Small intestine (tissue), 16 donors: ENCODE results near the gene MRPL30. TPM values are rescaled to one million over a fixed set of nuclear protein-coding genes. Genes with fewer than 3 reads are reported as not detected.
A peak's percentile ranks its signal among the peaks of the same experiment; 100 is the strongest.
"Not testable (repeated sequence)": the region's sequence is repeated elsewhere in the genome, so short reads cannot be mapped to it uniquely, and the experiment has no call there.

Source experiments
- DNase-seq, 2 donors: peaks; one replicate each; pipeline versions ENCODE4 v3.0.0 to v3.0.0-alpha.2; 2013
- FAIRE-seq: peaks from 2 replicates; lab custom pipeline; 2012; peaks lifted over from hg19 to GRCh38; lab: Jason Lieb, UNC
- H3K27ac ChIP-seq, 3 donors: one replicate each; pipeline ENCODE4 v1.5.1; 2013; ENCODE audit warnings: low read length in 2 of 3, mild to moderate bottlenecking in 2 of 3, control low read depth in 1 of 3, inconsistent platforms in 1 of 3, low read depth in 1 of 3, moderate library complexity in 1 of 3
- H3K27me3 ChIP-seq, 3 donors: one replicate each; pipeline ENCODE4 v1.6.1; 2013; ENCODE audit warnings: low read length in 3 of 3, inconsistent platforms in 1 of 3; ENCODE audit not compliant: control insufficient read depth in 3 of 3, insufficient read depth in 3 of 3
- H3K36me3 ChIP-seq, 3 donors: one replicate each; pipeline ENCODE4 v1.6.1; 2013; ENCODE audit warnings: low read length in 3 of 3, inconsistent platforms in 1 of 3, low read depth in 1 of 3, mild to moderate bottlenecking in 1 of 3, moderate library complexity in 1 of 3; ENCODE audit not compliant: control insufficient read depth in 3 of 3, insufficient read depth in 2 of 3
- H3K4me1 ChIP-seq, 3 donors: one replicate each; pipeline ENCODE4 v1.6.1; 2013; ENCODE audit warnings: low read length in 2 of 3, inconsistent platforms in 1 of 3, low read depth in 1 of 3, mild to moderate bottlenecking in 1 of 3, moderate library complexity in 1 of 3; ENCODE audit not compliant: control insufficient read depth in 3 of 3, insufficient read depth in 2 of 3
- H3K4me3 ChIP-seq, 3 donors: one replicate each; pipeline ENCODE4 v1.5.1; 2013; ENCODE audit warnings: low read length in 3 of 3, control low read depth in 1 of 3, inconsistent platforms in 1 of 3, low read depth in 1 of 3, mild to moderate bottlenecking in 1 of 3, moderate library complexity in 1 of 3
- H3K9me3 ChIP-seq, 2 donors: one replicate each; pipeline ENCODE4 v1.6.1; 2013; ENCODE audit warnings: low read depth in 1 of 2, low read length in 1 of 2; ENCODE audit not compliant: control insufficient read depth in 2 of 2, insufficient read depth in 1 of 2
- WGBS, 3 donors: extraction: QIAGEN DNeasy Blood & Tissue Kit; methylation state at CpG; one replicate each; pipeline ENCODE4 v1.1.7; 2013; 5-methylcytosine and 5-hydroxymethylcytosine counted together
- long read RNA-seq, 10 donors: transcript quantifications; one replicate each; lab custom pipeline, GENCODE V29; 2026
- polyA plus RNA-seq, 4 donors: library from polyadenylated mRNA; stranded (reverse) in 3 of 4; unstranded in 1 of 4; fragments of 200-250 nt in 3 of 4; fragments of 120-200 nt in 1 of 4; gene quantifications; one replicate each; pipeline versions ENCODE4 v1.2.1 to v1.2.3, GENCODE V29; 2013
- donor health status: healthy with polysubstance abuse.
- donor health status: control.
- donor health status: control.
- donor health status: Bipolar disorder and iron deficiency.
- donor health status: healthy.

MRPL30 gene
- 10 to 100 TPM; 19.7 to 39.5 (median 24.0) TPM for polyA plus RNA-seq
- long read RNA-seq, donor 1, result 0 reads
- long read RNA-seq, donor 2, transcript MRPL30-201 (6 exons, 2,605 nt), result major isoform, 8 of 8 reads
- long read RNA-seq, donor 2, partial matches to known transcripts, result 0 of 8 reads
- long read RNA-seq, donor 2, other reads (novel, unspliced or antisense), result 0 of 8 reads
- long read RNA-seq, donor 3, transcript MRPL30-201 (6 exons, 2,605 nt), result major isoform, 13 of 18 reads
- long read RNA-seq, donor 3, transcript MRPL30-202 (4 exons, 562 nt), result minor isoform, 5 of 18 reads
- long read RNA-seq, donor 3, partial matches to known transcripts, result 0 of 18 reads
- long read RNA-seq, donor 3, other reads (novel, unspliced or antisense), result 0 of 18 reads
- long read RNA-seq, donor 4, result 0 reads
- long read RNA-seq, donor 5, transcript MRPL30-201 (6 exons, 2,605 nt), result major isoform, 5 of 5 reads
- long read RNA-seq, donor 5, partial matches to known transcripts, result 0 of 5 reads
- long read RNA-seq, donor 5, other reads (novel, unspliced or antisense), result 0 of 5 reads
- long read RNA-seq, donor 6, transcript MRPL30-201 (6 exons, 2,605 nt), result major isoform, 14 of 21 reads
- long read RNA-seq, donor 6, partial matches to known transcripts, result 6 of 21 reads
- long read RNA-seq, donor 6, other reads (novel, unspliced or antisense), result 0 of 21 reads
- long read RNA-seq, donor 7, result 0 reads
- long read RNA-seq, donor 8, partial matches to known transcripts, result 0 of 3 reads
- long read RNA-seq, donor 8, other reads (novel, unspliced or antisense), result 0 of 3 reads
- long read RNA-seq, donor 9, partial matches to known transcripts, result 0 of 4 reads
- long read RNA-seq, donor 9, other reads (novel, unspliced or antisense), result 0 of 4 reads
- long read RNA-seq, donor 10, transcript MRPL30-201 (6 exons, 2,605 nt), result major isoform, 14 of 24 reads
- long read RNA-seq, donor 10, partial matches to known transcripts, result 6 of 24 reads
- long read RNA-seq, donor 10, other reads (novel, unspliced or antisense), result 0 of 24 reads

GRCh38 chr2:99180755-99181623, at the start of gene MRPL30, which contains the start of gene MITD1:
TSS of gene MRPL30 (plus strand) at chr2:99181184. CDS start at chr2:99186204, 5,020 bp downstream.
TSS of gene MITD1 (minus strand) at chr2:99181058. CDS start at chr2:99180981, 77 bp downstream.
- Histone ChIP-seq H3K27me3 (no peaks in the 10 kb centered on the region), H3K36me3 (no peaks in the 10 kb centered on the region), H3K27ac (peak within 1 kb of the TSS; percentile 76 to 91 (median 80)), H3K4me1 (peaks cover 0 to 8% (median 3%) of the 10 kb centered on the region in 3 donors), H3K4me3 (peak within 1 kb of the TSS; percentile 62 to 74 (median 64)), H3K9me3 (no peaks in the 10 kb centered on the region)
- WGBS, 3 donors, result 0 to 1% (median 0%) methylated on average over 39 of the region's 39 CpGs
- FAIRE-seq (no peak), DNase-seq (peak; percentile 97 to 98)

GRCh38 chr2:99135044-99135556, 45.9 kb upstream of the MRPL30 start:
- not testable (repeated sequence) for H3K4me3 ChIP-seq, DNase-seq, H3K27me3 ChIP-seq, H3K4me1 ChIP-seq, H3K27ac ChIP-seq, FAIRE-seq, H3K36me3 ChIP-seq
- peaks cover 0 to 12% of the 10 kb centered on the region in 2 donors for H3K9me3 ChIP-seq
- WGBS, 3 donors, result 92 to 97% (median 92%) methylated on average over 2 of the region's 2 CpGs

- H3K27me3 ChIP-seq, result no peaks in the 10 kb centered on the region
- 95 to 98% (median 96%) methylated on average over 4 of the region's 4 CpGs for whole genome bisulfite sequencing, 3 donors
- no peak overlapping the region for H3K4me3 ChIP-seq
- FAIRE-seq (no peak), DNase-seq (no peak)
- H3K9me3 ChIP-seq, result peaks cover 0 to 10% of the 10 kb centered on the region in 2 donors
- no peak overlapping the region for H3K27ac ChIP-seq
- H3K4me1 ChIP-seq, result no peaks in the 10 kb centered on the region
- H3K36me3 ChIP-seq, result no peaks in the 10 kb centered on the region
Observed at GRCh38 chr2:99139003-99139402, 42.0 kb upstream of the MRPL30 start.

GRCh38 chr2:99140056-99140859, 40.7 kb upstream of the MRPL30 start:
- H3K4me1 ChIP-seq, result no peaks in the 10 kb centered on the region
- peaks cover 0 to under 1% of the 10 kb centered on the region in 2 donors for H3K9me3 ChIP-seq
- H3K36me3 ChIP-seq, result peaks cover 0 to 6% (median 0%) of the 10 kb centered on the region in 3 donors
- peak overlapping the region; percentile 71 to 99 (median 71) for H3K4me3 ChIP-seq
- no peak for DNase-seq
- H3K27me3 ChIP-seq, result no peaks in the 10 kb centered on the region
- FAIRE-seq, result no peak
- WGBS, 3 donors, result 7 to 20% (median 13%) methylated on average over 17 of the region's 17 CpGs
- H3K27ac ChIP-seq, result peak overlapping the region; percentile 85 to 99 (median 98)

GRCh38 chr2:99140860-99141109, 40.2 kb upstream of the MRPL30 start:
- peaks cover 0 to 6% (median 0%) of the 10 kb centered on the region in 3 donors for H3K36me3 ChIP-seq
- WGBS, 3 donors, result 0% methylated on average over 12 to 21 of the region's 21 CpGs
- H3K4me3 ChIP-seq, result peak overlapping the region; percentile 71 to 99 (median 71)
- H3K27me3 ChIP-seq, result no peaks in the 10 kb centered on the region
- DNase-seq, result no peak
- FAIRE-seq, result no peak
- no peaks in the 10 kb centered on the region for H3K9me3 ChIP-seq
- no peaks in the 10 kb centered on the region for H3K4me1 ChIP-seq
- H3K27ac ChIP-seq, result peak overlapping the region; percentile 85 to 99 (median 98)

GRCh38 chr2:99141110-99142108, 39.6 kb upstream of the MRPL30 start, which contains the start of gene C2orf15:
TSS of gene C2orf15 (plus strand) at chr2:99141707. CDS start at chr2:99150559, 8,852 bp downstream.
- peaks cover 0 to 6% (median 0%) of the 10 kb centered on the region in 3 donors for H3K36me3 ChIP-seq
- DNase-seq, result peak; percentile 97
- no peak for FAIRE-seq
- H3K4me3 ChIP-seq, result peak within 1 kb of the TSS; percentile 71 to 99 (median 71)
- H3K9me3 ChIP-seq, result no peaks in the 10 kb centered on the region
- peak within 1 kb of the TSS; percentile 85 to 99 (median 98) for H3K27ac ChIP-seq
- WGBS, 3 donors, result 0 to 1% (median 0%) methylated on average over 68 to 84 of the region's 84 CpGs
- no peaks in the 10 kb centered on the region for H3K27me3 ChIP-seq
- no peaks in the 10 kb centered on the region for H3K4me1 ChIP-seq
